Measurements from ENCODE around the gene GPR21. TPM values are rescaled to one million over a fixed set of nuclear protein-coding genes. Genes with fewer than 3 reads are reported as not detected.

GPR21 gene
- total and polyA plus RNA-seq, 2 donors (not counting 1 experiment from before 2014, with no cell fraction given) = 0.66 to 1.2 TPM

DNA sequence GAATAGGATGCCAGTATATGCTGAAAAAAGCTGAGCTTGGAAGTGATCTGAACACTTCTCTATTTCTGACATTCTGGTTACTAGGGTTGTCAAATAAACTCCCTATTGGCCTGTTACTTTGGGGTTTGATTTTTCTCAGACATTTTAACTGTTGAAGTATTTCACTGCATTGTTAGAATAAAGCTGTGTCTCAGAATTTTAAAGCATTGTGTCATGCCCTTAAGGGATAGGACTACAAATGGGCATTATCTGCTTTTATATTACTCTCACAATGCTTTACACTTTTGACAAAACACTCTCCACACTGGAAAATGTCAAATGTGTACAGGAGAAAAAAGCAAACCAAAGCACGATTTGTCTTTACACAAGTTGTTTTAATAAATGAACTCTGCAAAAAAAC is 16.8 kb upstream of the GPR21 start:
- Histone ChIP-seq H3K9ac (ENCODE audit: insufficient read depth, low read length) (no peak overlapping the region), H3K4me2 (ENCODE audit: extremely low read depth, insufficient read depth, low read length) (no peak overlapping the region), H4K20me1 (ENCODE audit: control insufficient read depth, extremely low read depth, insufficient read depth, low read length) (no peaks in the 10 kb centered on the region), H2AFZ (ENCODE audit: low read length) (no peak overlapping the region), H3K4me1 (ENCODE audit: control insufficient read depth, extremely low read depth, insufficient read depth, low read length) (no peaks in the 10 kb centered on the region), H3K9me3 (ENCODE audit: control insufficient read depth, insufficient read depth, low read depth, low read length) (no peaks in the 10 kb centered on the region), H3K27me3 (ENCODE audit: control insufficient read depth, insufficient read depth, low read length) (no peaks in the 10 kb centered on the region), H3K4me3 (replicated peaks in 1 of 4; ENCODE audit: control extremely low read depth in 1 of 4, insufficient read depth in 1 of 4, low read depth in 3 of 4, low read length in 4 of 4) (no peak overlapping the region), H3K79me2 (ENCODE audit: control insufficient read depth, insufficient read depth, low read length) (no peaks in the 10 kb centered on the region), H3K36me3 (ENCODE audit: control insufficient read depth, insufficient read depth, low read length) (peaks cover 3% of the 10 kb centered on the region), H3K27ac (ENCODE audit: insufficient read depth, low read length) (no peak overlapping the region)
- DNase-seq (ENCODE audit: low read depth in 2 of 2) = no peak
- TF ChIP-seq EZH2 (IDR thresholded peaks at IDR 0.05; ENCODE audit: low read length, missing control alignments) = no peak
- TF ChIP-seq, protein P1, sequence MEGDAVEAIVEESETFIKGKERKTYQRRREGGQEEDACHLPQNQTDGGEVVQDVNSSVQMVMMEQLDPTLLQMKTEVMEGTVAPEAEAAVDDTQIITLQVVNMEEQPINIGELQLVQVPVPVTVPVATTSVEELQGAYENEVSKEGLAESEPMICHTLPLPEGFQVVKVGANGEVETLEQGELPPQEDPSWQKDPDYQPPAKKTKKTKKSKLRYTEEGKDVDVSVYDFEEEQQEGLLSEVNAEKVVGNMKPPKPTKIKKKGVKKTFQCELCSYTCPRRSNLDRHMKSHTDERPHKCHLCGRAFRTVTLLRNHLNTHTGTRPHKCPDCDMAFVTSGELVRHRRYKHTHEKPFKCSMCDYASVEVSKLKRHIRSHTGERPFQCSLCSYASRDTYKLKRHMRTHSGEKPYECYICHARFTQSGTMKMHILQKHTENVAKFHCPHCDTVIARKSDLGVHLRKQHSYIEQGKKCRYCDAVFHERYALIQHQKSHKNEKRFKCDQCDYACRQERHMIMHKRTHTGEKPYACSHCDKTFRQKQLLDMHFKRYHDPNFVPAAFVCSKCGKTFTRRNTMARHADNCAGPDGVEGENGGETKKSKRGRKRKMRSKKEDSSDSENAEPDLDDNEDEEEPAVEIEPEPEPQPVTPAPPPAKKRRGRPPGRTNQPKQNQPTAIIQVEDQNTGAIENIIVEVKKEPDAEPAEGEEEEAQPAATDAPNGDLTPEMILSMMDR (conservative IDR thresholded peaks at IDR 0.05 in 1 of 2, IDR thresholded peaks at IDR 0.05 in 1 of 2; ENCODE audit: low read depth in 1 of 2, low read length in 2 of 2) = no peak

DNA sequence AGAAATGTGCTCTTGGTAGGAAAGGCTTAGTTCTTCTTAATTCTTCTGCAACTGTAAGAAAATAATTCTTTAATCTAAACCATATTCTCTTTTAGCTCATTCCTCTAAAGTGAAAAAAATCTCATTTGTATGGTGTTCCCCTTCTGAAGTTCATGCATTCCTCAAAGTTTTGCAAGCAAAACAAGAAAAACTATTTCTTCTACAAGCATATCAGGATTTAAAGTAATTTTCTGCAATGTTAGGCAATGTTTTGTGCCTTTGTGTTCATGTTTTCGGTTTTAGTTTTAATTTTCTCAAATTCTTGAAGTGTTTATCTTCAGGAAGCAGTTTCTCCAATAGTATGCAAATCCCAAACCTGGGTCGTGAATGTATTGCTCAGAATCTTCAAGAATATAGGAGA is 12.7 kb upstream of the GPR21 start:
- Histone ChIP-seq H3K4me1 (ENCODE audit: control insufficient read depth, extremely low read depth, insufficient read depth, low read length) (no peaks in the 10 kb centered on the region), H3K4me3 (replicated peaks in 1 of 4; ENCODE audit: control extremely low read depth in 1 of 4, insufficient read depth in 1 of 4, low read depth in 3 of 4, low read length in 4 of 4) (no peak overlapping the region), H3K27ac (ENCODE audit: insufficient read depth, low read length) (no peak overlapping the region), H3K36me3 (ENCODE audit: control insufficient read depth, insufficient read depth, low read length) (peaks cover 3% of the 10 kb centered on the region), H3K9me3 (ENCODE audit: control insufficient read depth, insufficient read depth, low read depth, low read length) (no peaks in the 10 kb centered on the region), H3K27me3 (ENCODE audit: control insufficient read depth, insufficient read depth, low read length) (no peaks in the 10 kb centered on the region), H4K20me1 (ENCODE audit: control insufficient read depth, extremely low read depth, insufficient read depth, low read length) (no peaks in the 10 kb centered on the region), H3K4me2 (ENCODE audit: extremely low read depth, insufficient read depth, low read length) (no peak overlapping the region), H3K79me2 (ENCODE audit: control insufficient read depth, insufficient read depth, low read length) (no peaks in the 10 kb centered on the region), H3K9ac (ENCODE audit: insufficient read depth, low read length) (no peak overlapping the region), H2AFZ (ENCODE audit: low read length) (no peak overlapping the region)
- TF ChIP-seq, protein P1 (conservative IDR thresholded peaks at IDR 0.05 in 1 of 2, IDR thresholded peaks at IDR 0.05 in 1 of 2; ENCODE audit: low read depth in 1 of 2, low read length in 2 of 2) = no peak
- TF ChIP-seq EZH2 (IDR thresholded peaks at IDR 0.05; ENCODE audit: low read length, missing control alignments) = no peak
- DNase-seq (ENCODE audit: low read depth in 2 of 2) = no peak

DNA sequence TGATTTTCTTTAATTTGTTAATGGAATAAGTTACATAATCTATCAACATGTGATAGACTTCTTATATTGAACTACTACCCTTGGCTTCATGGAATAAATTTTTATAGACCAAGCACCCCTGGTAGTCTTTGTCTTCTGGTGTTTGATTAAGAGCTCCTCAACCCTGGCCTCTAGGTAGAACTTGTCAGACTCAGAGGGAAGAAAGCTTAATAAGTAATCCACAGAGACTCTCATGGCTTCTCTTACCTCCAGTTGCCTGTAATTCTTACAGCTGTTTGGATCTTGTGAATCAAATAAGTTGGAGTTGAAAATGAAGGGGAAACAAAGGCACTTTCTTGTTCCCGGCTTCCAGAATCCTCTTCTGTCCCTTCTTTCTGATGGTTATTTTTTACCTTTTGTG is 7.0 kb upstream of the GPR21 start:
- no peaks in the 10 kb centered on the region for H3K36me3 ChIP-seq (ENCODE audit: control insufficient read depth, insufficient read depth, low read length)
- H3K9me3 ChIP-seq (ENCODE audit: control insufficient read depth, insufficient read depth, low read depth, low read length) = no peaks in the 10 kb centered on the region
- no peaks in the 10 kb centered on the region for H3K79me2 ChIP-seq (ENCODE audit: control insufficient read depth, insufficient read depth, low read length)
- H3K4me2 ChIP-seq (ENCODE audit: extremely low read depth, insufficient read depth, low read length) = no peak overlapping the region
- TF ChIP-seq, protein P1 (conservative IDR thresholded peaks at IDR 0.05 in 1 of 2, IDR thresholded peaks at IDR 0.05 in 1 of 2; ENCODE audit: low read depth in 1 of 2, low read length in 2 of 2) = no peak
- TF ChIP-seq EZH2 (IDR thresholded peaks at IDR 0.05; ENCODE audit: low read length, missing control alignments) = no peak
- no peaks in the 10 kb centered on the region for H3K27me3 ChIP-seq (ENCODE audit: control insufficient read depth, insufficient read depth, low read length)
- H4K20me1 ChIP-seq (ENCODE audit: control insufficient read depth, extremely low read depth, insufficient read depth, low read length) = no peaks in the 10 kb centered on the region
- no peak for DNase-seq (ENCODE audit: low read depth in 2 of 2)
- H3K4me3 ChIP-seq (replicated peaks in 1 of 4; ENCODE audit: control extremely low read depth in 1 of 4, insufficient read depth in 1 of 4, low read depth in 3 of 4, low read length in 4 of 4) = no peak overlapping the region
- no peaks in the 10 kb centered on the region for H3K4me1 ChIP-seq (ENCODE audit: control insufficient read depth, extremely low read depth, insufficient read depth, low read length)
- H3K27ac ChIP-seq (ENCODE audit: insufficient read depth, low read length) = no peak overlapping the region
- no peak overlapping the region for H2AFZ ChIP-seq (ENCODE audit: low read length)
- H3K9ac ChIP-seq (ENCODE audit: insufficient read depth, low read length) = no peak overlapping the region

All from fibroblast of lung (primary cell).